Middle frontal gyrus (tissue), 1 donor: ENCODE results near the gene OXTR.

Source experiments
- DNase-seq: peaks from one replicate; pipeline ENCODE4 v3.0.0-alpha.2; 2015; ENCODE audit warnings: low spot score; ENCODE audit errors: extremely low spot score

OXTR gene

GRCh38 chr3:8712908-8713255, 56.5 kb downstream of the OXTR start:
- DNase-seq = no peak

GRCh38 chr3:8712045-8712907, 57.1 kb downstream of the OXTR start:
- peak; percentile 11 for DNase-seq

- no peak for DNase-seq
Observed at GRCh38 chr3:8709801-8710507, 59.5 kb downstream of the OXTR start.

GRCh38 chr3:8709287-8709686, 60.1 kb downstream of the OXTR start:
- no peak for DNase-seq

GRCh38 chr3:8705575-8705974, 63.8 kb downstream of the OXTR start:
- DNase-seq = no peak

- DNase-seq = no peak
Observed at GRCh38 chr3:8702560-8702959, 66.9 kb downstream of the OXTR start.
